Aorta (tissue), 5 donors: ENCODE data around the gene FAM180A. TPM values are rescaled to one million over a fixed set of nuclear protein-coding genes. Genes with fewer than 3 reads are reported as not detected.
"Not testable (repeated sequence)": the region's sequence is repeated elsewhere in the genome, so short reads cannot be mapped to it uniquely, and the experiment has no call there.

Source experiments
- ATAC-seq: fragments of 200-7000 bp; cut with Tn5 transposase; one replicate; pipeline ENCODE4 v1.9.1; 2022; ENCODE audit warnings: moderate library complexity; ENCODE audit not compliant: low FRiP score
- DNase-seq, 2 donors: peaks; one replicate each; pipeline ENCODE4 v3.0.0-alpha.2; 2020
- H3K27ac ChIP-seq, 2 donors: one replicate each; pipeline ENCODE4 v1.5.1; 2013; ENCODE audit warnings: low read length in 2 of 2, mild to moderate bottlenecking in 2 of 2, moderate library complexity in 2 of 2, control low read depth in 1 of 2, inconsistent platforms in 1 of 2, low read depth in 1 of 2
- H3K27me3 ChIP-seq, 2 donors: one replicate each; pipeline ENCODE4 v1.6.1; 2013; ENCODE audit warnings: control low read depth in 1 of 2, low read length in 1 of 2, mild to moderate bottlenecking in 1 of 2, moderate library complexity in 1 of 2; ENCODE audit not compliant: insufficient read depth in 2 of 2, control insufficient read depth in 1 of 2
- H3K36me3 ChIP-seq, 2 donors: one replicate each; pipeline ENCODE4 v1.6.1; 2013; ENCODE audit warnings: control low read depth in 1 of 2, low read length in 1 of 2, mild to moderate bottlenecking in 1 of 2; ENCODE audit not compliant: insufficient read depth in 2 of 2, control insufficient read depth in 1 of 2
- H3K4me1 ChIP-seq, 2 donors: one replicate each; pipeline ENCODE4 v1.6.1; 2013; ENCODE audit warnings: low read length in 2 of 2, control low read depth in 1 of 2, mild to moderate bottlenecking in 1 of 2, moderate library complexity in 1 of 2; ENCODE audit not compliant: insufficient read depth in 2 of 2, control insufficient read depth in 1 of 2
- H3K4me3 ChIP-seq, 2 donors: one replicate each; pipeline ENCODE4 v1.5.1; 2013; ENCODE audit warnings: low read length in 2 of 2, control low read depth in 1 of 2, mild to moderate bottlenecking in 1 of 2
- H3K9me3 ChIP-seq: one replicate; pipeline ENCODE4 v1.6.1; 2013; ENCODE audit warnings: mild to moderate bottlenecking, low read length; ENCODE audit not compliant: control insufficient read depth
- WGBS, 2 donors: extraction: QIAGEN DNeasy Blood & Tissue Kit; methylation state at CpG; one replicate each; pipeline ENCODE4 v1.1.7; 2013; 5-methylcytosine and 5-hydroxymethylcytosine counted together
- intact Hi-C, 2 donors: fragments of 100-400 bp; cut with DNase I; formaldehyde crosslinking; loops; one replicate each; pipeline versions ENCODE4 v1.14.2 to v1.15.0; 2022
- polyA plus RNA-seq, 2 donors: library from polyadenylated mRNA; stranded (reverse); fragments of 200-250 nt; gene quantifications; one replicate each; pipeline ENCODE4 v1.2.3, GENCODE V29; 2013
- total RNA-seq, 2 donors: library from RNA; stranded (reverse); fragmentation: NEBNext Ultra II Directional; extraction: Animal tissue kit (Norgen Biotek cat#: 25700); gene quantifications; one replicate each; pipeline ENCODE4 v1.2.1, GENCODE V29; 2021
- donor health status: healthy with polysubstance abuse.
- donor health status: Bipolar disorder and iron deficiency.
- donor health status: DM: no; HTN: no; CAD: no.
- donor health status: DM: no; HTN: no; CAD: no.
- donor health status: DM: yes; HTN: yes; CAD: no.

The FAM180A gene
- total and polyA plus RNA-seq, 4 donors = 4.5 to 67.1 (median 35.9) TPM

GRCh38 chr7:135789956-135790355, 41.3 kb upstream of the FAM180A start:
- H3K36me3 ChIP-seq = no peaks in the 10 kb centered on the region
- ATAC-seq (no peak), DNase-seq (no peak)
- H3K4me1 ChIP-seq = no peaks in the 10 kb centered on the region
- no peaks in the 10 kb centered on the region for H3K27me3 ChIP-seq
- H3K27ac ChIP-seq = no peak overlapping the region
- intact Hi-C loops = loop anchor here in 1 of 2 donors (10.0 kb wide), 1 partner anchor 45 kb away; the partner anchor contains the start of gene FAM180A
- WGBS, 2 donors = 72 to 73% methylated on average over 3 of the region's 3 CpGs
- no peaks in the 10 kb centered on the region for H3K9me3 ChIP-seq
- no peak overlapping the region for H3K4me3 ChIP-seq

GRCh38 chr7:135789431-135789830, 40.8 kb upstream of the FAM180A start:
- Histone ChIP-seq H3K27ac (no peak overlapping the region), H3K9me3 (no peaks in the 10 kb centered on the region), H3K27me3 (no peaks in the 10 kb centered on the region), H3K36me3 (no peaks in the 10 kb centered on the region), H3K4me3 (no peak overlapping the region), H3K4me1 (no peaks in the 10 kb centered on the region)
- ATAC-seq = no peak
- WGBS, 2 donors = 85 to 91% methylated on average over 4 of the region's 4 CpGs
- no peak for DNase-seq
- intact Hi-C loops = no loop called here

DNA sequence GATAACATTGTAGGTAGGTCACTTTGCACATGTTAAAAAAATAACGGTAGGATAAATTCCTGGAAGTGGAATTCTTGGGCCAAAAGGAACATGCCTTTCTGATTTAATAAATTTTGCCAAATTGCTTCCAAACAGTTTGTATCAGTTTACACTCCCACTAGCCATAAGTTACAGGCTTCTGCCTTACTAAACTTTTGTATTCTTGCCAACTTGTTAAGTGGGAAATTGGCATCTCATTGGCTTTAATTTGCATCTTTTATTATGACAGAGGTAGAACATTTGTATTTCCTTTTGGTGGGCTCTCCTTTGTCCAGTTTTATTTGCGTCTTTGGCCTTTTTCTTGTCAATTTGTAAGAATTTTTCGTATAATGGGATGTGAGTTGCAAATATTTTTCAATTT, 38.3 kb upstream of the FAM180A start:
- no peaks in the 10 kb centered on the region for H3K27me3 ChIP-seq
- H3K9me3 ChIP-seq = no peaks in the 10 kb centered on the region
- no peak overlapping the region for H3K27ac ChIP-seq
- H3K36me3 ChIP-seq = no peaks in the 10 kb centered on the region
- 67 to 69% methylated on average over 3 of the region's 3 CpGs for WGBS, 2 donors
- intact Hi-C loops = no loop called here
- ATAC-seq = no peak
- no peak for DNase-seq
- H3K4me1 ChIP-seq = no peaks in the 10 kb centered on the region
- no peak overlapping the region for H3K4me3 ChIP-seq

DNA sequence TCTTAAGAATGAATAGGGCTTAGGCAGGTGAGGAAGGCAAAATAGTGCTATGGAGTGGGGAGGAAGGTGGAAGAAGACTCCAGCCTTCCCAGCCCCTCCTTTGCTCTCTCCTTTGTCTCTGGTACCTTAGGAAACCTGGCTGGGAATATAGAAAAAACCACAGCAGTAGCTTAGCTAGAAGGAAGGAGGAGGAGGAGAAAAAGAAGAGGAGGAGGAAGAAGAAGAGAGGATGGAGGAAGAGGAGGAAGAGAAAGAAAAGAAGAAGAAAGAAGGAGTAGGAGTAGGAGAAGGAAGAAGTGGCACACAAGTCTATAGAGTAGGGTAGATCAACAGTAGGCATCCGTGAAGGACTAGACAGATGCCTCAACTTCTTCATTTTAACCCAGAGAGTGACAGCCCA, 36.5 kb upstream of the FAM180A start:
- peaks cover 0 to 2% of the 10 kb centered on the region in 2 donors for H3K4me1 ChIP-seq
- H3K36me3 ChIP-seq = no peaks in the 10 kb centered on the region
- no peak overlapping the region for H3K27ac ChIP-seq
- ATAC-seq (no peak), DNase-seq (no peak)
- intact Hi-C loops = no loop called here
- no peak overlapping the region for H3K4me3 ChIP-seq
- H3K9me3 ChIP-seq = no peaks in the 10 kb centered on the region
- 94% methylated on average over 1 of the region's 1 CpG for WGBS, 2 donors
- no peaks in the 10 kb centered on the region for H3K27me3 ChIP-seq

GRCh38 chr7:135784013-135784412, 35.4 kb upstream of the FAM180A start:
- no peaks in the 10 kb centered on the region for H3K9me3 ChIP-seq
- no peaks in the 10 kb centered on the region for H3K36me3 ChIP-seq
- no peak for DNase-seq
- intact Hi-C loops = no loop called here
- no peaks in the 10 kb centered on the region for H3K27me3 ChIP-seq
- 91 to 92% methylated on average over 8 of the region's 8 CpGs for whole genome bisulfite sequencing, 2 donors
- ATAC-seq = no peak
- no peak overlapping the region for H3K4me3 ChIP-seq
- H3K27ac ChIP-seq = no peak overlapping the region
- H3K4me1 ChIP-seq = peaks cover 0 to 2% of the 10 kb centered on the region in 2 donors

DNA sequence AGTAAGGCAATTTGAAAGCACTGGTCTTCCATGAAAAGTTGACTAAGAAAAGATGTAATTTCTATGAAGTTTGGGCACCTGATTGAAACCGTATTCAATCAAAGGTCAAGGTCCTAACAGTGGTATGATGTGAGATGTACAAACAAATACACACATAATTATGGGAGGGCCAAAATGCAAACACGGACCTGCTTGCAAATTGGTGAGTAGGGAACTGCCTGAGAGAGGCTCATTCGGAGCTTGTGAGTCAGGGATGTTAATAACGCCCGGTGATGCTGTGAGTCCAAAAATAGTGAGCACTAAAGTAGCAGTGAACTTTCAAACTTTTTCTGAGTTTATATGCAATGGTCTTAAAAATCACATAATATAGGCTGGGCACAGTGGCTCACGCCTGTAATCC, 34.2 kb upstream of the FAM180A start:
- intact Hi-C loops = no loop called here
- WGBS, 2 donors = 84 to 85% methylated on average over 6 of the region's 6 CpGs
- H3K36me3 ChIP-seq = no peaks in the 10 kb centered on the region
- H3K4me1 ChIP-seq = peaks cover 0 to 2% of the 10 kb centered on the region in 2 donors
- no peak for DNase-seq
- H3K9me3 ChIP-seq = no peaks in the 10 kb centered on the region
- H3K27ac ChIP-seq = no peak overlapping the region
- no peak for ATAC-seq
- H3K27me3 ChIP-seq = no peaks in the 10 kb centered on the region
- H3K4me3 ChIP-seq = no peak overlapping the region

- Histone ChIP-seq H3K27me3 (no peaks in the 10 kb centered on the region), H3K36me3 (no peaks in the 10 kb centered on the region), H3K4me1 (peaks cover 0 to 2% of the 10 kb centered on the region in 2 donors), H3K9me3 (no peaks in the 10 kb centered on the region), H3K4me3 (no peak overlapping the region), H3K27ac (no peak overlapping the region)
- ATAC-seq (no peak), DNase-seq (no peak)
- WGBS, 2 donors = 92 to 94% methylated on average over 9 of the region's 9 CpGs
- intact Hi-C loops = no loop called here
Observed at GRCh38 chr7:135782377-135782776, 33.8 kb upstream of the FAM180A start.

DNA sequence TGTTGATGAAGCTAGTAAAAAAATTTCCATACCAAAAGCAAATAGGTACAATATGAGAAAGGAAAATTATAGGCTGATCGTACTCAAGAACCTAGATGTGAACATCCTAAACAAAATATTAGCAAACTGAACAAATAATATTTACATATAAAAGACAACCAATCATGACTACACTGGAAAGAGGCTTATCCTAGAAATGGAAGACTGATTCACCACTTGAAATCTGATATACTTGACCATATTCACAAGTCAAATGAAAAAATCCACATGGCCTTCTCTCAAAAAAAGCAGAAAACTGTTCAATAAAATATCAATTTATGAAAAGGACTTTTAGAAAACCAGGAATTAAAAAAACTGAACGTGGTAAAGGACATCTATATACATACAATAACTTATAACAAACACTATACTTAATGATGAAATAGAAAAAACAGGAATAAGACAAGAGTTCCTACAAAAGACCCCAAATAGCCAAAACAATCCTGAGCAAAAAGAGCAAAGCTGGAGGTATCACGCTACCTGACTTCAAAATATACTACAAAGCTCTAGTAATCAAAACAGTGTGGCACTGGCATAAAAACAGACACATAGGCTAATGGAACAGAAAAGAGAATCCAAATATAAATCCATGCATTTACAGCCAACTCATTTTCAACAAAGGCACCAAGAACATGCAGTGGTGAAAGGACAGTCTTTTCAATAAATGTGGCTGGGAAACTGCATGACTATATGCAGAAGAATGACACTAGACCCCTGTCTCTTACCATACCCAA, 29.2 kb upstream of the FAM180A start:
- no peak for ATAC-seq
- Histone ChIP-seq H3K27ac (no peak overlapping the region), H3K36me3 (no peaks in the 10 kb centered on the region), H3K9me3 (no peaks in the 10 kb centered on the region), H3K4me1 (peaks cover 0 to 2% of the 10 kb centered on the region in 2 donors), H3K4me3 (no peak overlapping the region), H3K27me3 (no peaks in the 10 kb centered on the region)
- intact Hi-C loops = no loop called here
- no peak for DNase-seq
- 87% methylated on average over 3 of the region's 3 CpGs for WGBS, 2 donors

- intact Hi-C loops, H3K36me3 ChIP-seq, H3K27ac ChIP-seq, ATAC-seq, H3K27me3 ChIP-seq, H3K9me3 ChIP-seq, H3K4me3 ChIP-seq, DNase-seq, H3K4me1 ChIP-seq: not testable (repeated sequence)
- WGBS, 2 donors = 94 to 95% methylated on average over 8 of the region's 8 CpGs
Observed at GRCh38 chr7:135775915-135776314, 27.3 kb upstream of the FAM180A start.
